ENCODE results near the gene VARS2. TPM values are rescaled to one million over a fixed set of nuclear protein-coding genes. Genes with fewer than 3 reads are reported as not detected.

The VARS2 gene
- total RNA-seq, 2 donors from 2014 or later = 16.6 to 29.7 TPM

DNA sequence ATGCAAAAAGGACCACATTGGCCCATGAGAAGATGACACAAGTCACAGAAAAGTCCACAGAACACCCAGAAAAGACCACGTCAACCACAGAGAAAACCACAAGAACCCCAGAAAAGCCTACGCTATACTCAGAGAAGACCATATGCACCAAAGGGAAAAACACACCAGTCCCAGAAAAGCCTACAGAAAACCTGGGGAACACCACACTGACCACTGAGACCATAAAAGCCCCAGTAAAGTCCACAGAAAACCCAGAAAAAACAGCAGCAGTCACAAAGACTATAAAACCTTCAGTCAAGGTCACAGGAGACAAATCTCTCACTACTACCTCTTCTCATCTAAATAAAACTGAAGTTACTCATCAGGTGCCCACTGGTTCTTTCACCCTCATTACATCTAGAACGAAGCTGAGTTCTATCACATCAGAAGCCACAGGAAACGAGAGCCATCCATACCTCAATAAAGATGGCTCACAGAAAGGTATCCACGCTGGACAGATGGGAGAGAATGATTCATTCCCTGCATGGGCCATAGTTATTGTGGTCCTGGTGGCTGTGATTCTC, 38.0 kb downstream of the VARS2 start:
- peaks cover 11% of the 10 kb centered on the region for H3K4me1 ChIP-seq
- TF ChIP-seq POLR2A (IDR thresholded peaks at IDR 0.05) = no peak
- TF ChIP-seq CTCF (IDR thresholded peaks at IDR 0.05) = no peak
- intact Hi-C loops (cut with DNase I) = no loop called here
- H3K27me3 ChIP-seq = no peaks in the 10 kb centered on the region
- no peaks in the 10 kb centered on the region for H3K36me3 ChIP-seq (replicated peaks in 1 of 2; ENCODE audit: insufficient read depth in 1 of 2, low read depth in 2 of 2)
- 68 to 79% methylated on average over 5 of the region's 5 CpGs for WGBS, 2 donors
- no peak overlapping the region for H3K27ac ChIP-seq
- H3K4me3 ChIP-seq = no peak overlapping the region
- DNase-seq = no peak
- no peaks in the 10 kb centered on the region for H3K9me3 ChIP-seq
- no peak for ATAC-seq

DNA sequence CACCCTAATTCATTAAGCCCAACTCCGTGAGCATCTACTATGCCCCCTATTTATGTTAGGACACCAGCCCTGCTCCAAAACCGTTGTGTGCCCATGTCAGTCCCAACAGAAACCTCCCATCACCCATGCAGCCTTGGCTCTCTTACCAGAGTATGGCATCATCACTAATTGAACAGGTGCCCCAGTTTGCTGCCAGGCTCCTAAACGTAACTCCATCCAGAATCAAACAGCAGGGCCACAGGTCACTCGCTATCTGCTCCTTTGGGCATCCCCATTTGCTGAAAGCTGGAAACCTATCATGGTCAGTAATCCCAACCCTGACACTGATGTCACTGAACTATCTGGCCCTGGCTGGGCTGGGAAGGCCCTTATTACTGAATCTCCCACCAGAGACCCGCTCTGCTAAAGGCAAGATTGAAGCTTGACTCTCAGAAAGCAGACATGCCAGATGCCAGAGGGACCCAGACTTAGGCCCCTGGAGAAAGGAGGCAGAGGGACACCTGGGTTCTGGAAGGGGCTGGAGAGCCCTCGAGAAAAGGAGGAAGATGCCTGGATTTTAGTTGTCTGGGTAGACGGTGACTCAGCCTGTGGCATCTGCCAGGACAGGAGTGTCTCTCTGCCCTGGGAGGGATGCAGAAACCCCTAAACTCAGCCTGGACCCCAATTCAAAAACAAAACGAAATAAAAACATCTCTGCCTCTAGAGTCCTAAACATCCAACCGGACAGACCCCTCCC, 40.8 kb downstream of the VARS2 start:
- no peak overlapping the region for H3K27ac ChIP-seq
- no peak for DNase-seq
- 63 to 66% methylated on average over 9 of the region's 9 CpGs for WGBS, 2 donors

GRCh38 chr6:30955367-30956042, 41.5 kb downstream of the VARS2 start:
- peak; percentile 35 to 55 (median 47) for DNase-seq
- Histone ChIP-seq H3K36me3 (replicated peaks in 1 of 2; ENCODE audit: insufficient read depth in 1 of 2, low read depth in 2 of 2) (no peaks in the 10 kb centered on the region), H3K4me3 (peak overlapping the region in 1 of 2 donors; percentile 9), H3K4me1 (peaks cover 11% of the 10 kb centered on the region), H3K27me3 (no peaks in the 10 kb centered on the region), H3K27ac (no peak overlapping the region), H3K9me3 (no peaks in the 10 kb centered on the region)
- peak; percentile 71 for ATAC-seq
- WGBS, 2 donors = 22 to 30% methylated on average over 16 to 46 of the region's 46 CpGs
- TF ChIP-seq CTCF (IDR thresholded peaks at IDR 0.05) (no peak), POLR2A (IDR thresholded peaks at IDR 0.05) (peak in 1 of 3 donors; percentile 25)
- intact Hi-C loops (cut with DNase I) = no loop called here

More for the DNA sequence above, 40.8 kb downstream of the VARS2 start:
- intact Hi-C loops (cut with DNase I) = no loop called here
- no peak for ATAC-seq
- Histone ChIP-seq H3K27me3 (no peaks in the 10 kb centered on the region), H3K4me1 (peaks cover 11% of the 10 kb centered on the region), H3K36me3 (replicated peaks in 1 of 2; ENCODE audit: insufficient read depth in 1 of 2, low read depth in 2 of 2) (no peaks in the 10 kb centered on the region), H3K9me3 (no peaks in the 10 kb centered on the region), H3K4me3 (no peak overlapping the region)
- TF ChIP-seq POLR2A (IDR thresholded peaks at IDR 0.05) (no peak), CTCF (IDR thresholded peaks at IDR 0.05) (no peak)

- 84% methylated on average over 2 of the region's 2 CpGs for WGBS, 2 donors
- TF ChIP-seq POLR2A (IDR thresholded peaks at IDR 0.05) (no peak), CTCF (IDR thresholded peaks at IDR 0.05) (no peak)
- Histone ChIP-seq H3K27ac (no peak overlapping the region), H3K4me3 (no peak overlapping the region), H3K9me3 (no peaks in the 10 kb centered on the region), H3K36me3 (replicated peaks in 1 of 2; ENCODE audit: insufficient read depth in 1 of 2, low read depth in 2 of 2) (no peaks in the 10 kb centered on the region), H3K27me3 (no peaks in the 10 kb centered on the region), H3K4me1 (peaks cover 11% of the 10 kb centered on the region)
- ATAC-seq = no peak
- DNase-seq = no peak
- intact Hi-C loops (cut with DNase I) = no loop called here
These were observed 43.7 kb downstream of the VARS2 start for GRCh38 chr6:30957716-30958115.
